Transverse colon (tissue), 4 donors: ENCODE results near the gene CEP44. TPM values are rescaled to one million over a fixed set of nuclear protein-coding genes. Genes with fewer than 3 reads are reported as not detected.

Source experiments
- DNase-seq: peaks from one replicate; pipeline ENCODE4 v3.0.0-alpha.2; 2019
- H3K27ac ChIP-seq, 4 donors: fragments of 200-600 bp; sonication (generic); 2 replicates each; pipeline ENCODE4 v1.5.1; 2016 to 2018; ENCODE audit warnings: inconsistent platforms in 4 of 4
- H3K27me3 ChIP-seq: fragments of 200-600 bp; sonication (generic); 2 replicates; pipeline ENCODE4 v1.5.1; 2017; ENCODE audit warnings: inconsistent platforms
- H3K36me3 ChIP-seq, 4 donors: fragments of 200-600 bp; sonication (generic); 2 replicates each; pipeline ENCODE4 v1.5.1; 2017 to 2019; ENCODE audit warnings: inconsistent platforms in 4 of 4
- H3K4me1 ChIP-seq, 4 donors: fragments of 200-600 bp; sonication (generic); 2 replicates each; pipeline ENCODE4 v1.5.1; 2017 to 2020; ENCODE audit warnings: inconsistent platforms in 4 of 4
- H3K4me3 ChIP-seq, 4 donors: fragments of 200-600 bp; sonication (generic); 1 replicate in 1 of 4; 2 replicates in 3 of 4; pipeline versions ENCODE4 v1.5.1 to v1.6.1; 2017 to 2019; ENCODE audit warnings: inconsistent platforms in 4 of 4
- H3K9me3 ChIP-seq, 2 donors: fragments of 200-600 bp; sonication (generic); 2 replicates each; pipeline ENCODE4 v1.5.1; 2017 to 2019; ENCODE audit warnings: inconsistent platforms in 2 of 2
- EP300 ChIP-seq: sonication (generic); formaldehyde crosslinking; IDR thresholded peaks from one replicate; pipeline ENCODE4 v1.6.1; 2017; ENCODE audit warnings: antibody characterized with exemption, low read depth
- POLR2A ChIP-seq: fragments of 450-650 bp; IDR thresholded peaks from one replicate; pipeline ENCODE4 v1.6.1; 2016; ENCODE audit warnings: antibody characterized with exemption, mild to moderate bottlenecking, moderate library complexity
- POLR2AphosphoS5 ChIP-seq, 3 donors: sonication (generic); formaldehyde crosslinking; IDR thresholded peaks; one replicate each; pipeline ENCODE4 v1.6.1; 2016; ENCODE audit warnings: antibody characterized with exemption in 3 of 3
- WGBS, 2 donors: methylation state at CpG; one replicate each; pipeline ENCODE4 v1.1.5; 2018; ENCODE audit warnings: low coverage in 1 of 2; 5-methylcytosine and 5-hydroxymethylcytosine counted together
- in situ Hi-C, 4 donors: fragments of 200-750 bp; cut with MboI; loops; one replicate each; pipeline versions ENCODE4 v1.15.0 to v1.15.1; 2017; ENCODE audit warnings: low sequenced_read_pairs in 3 of 4, low pct_ligation_motif_present in 1 of 4, low pct_unique_long_range_greater_than_20kb in 1 of 4
- intact Hi-C: fragments of 100-400 bp; cut with DNase I; formaldehyde crosslinking; loops from one replicate; pipeline ENCODE4 v1.15.1; 2023; ENCODE audit warnings: low total_unique reads
- total RNA-seq, 4 donors: library from RNA; depleted of rRNA; stranded (reverse); fragments of >200 nt; gene quantifications; one replicate each; pipeline ENCODE4 v1.1.0, GENCODE V29; 2016
- TF ChIP-seq, protein P1 (sequence below), 5 experiments: fragments of 200-600 bp in 3 of 5; fragments of 450-650 bp in 2 of 5; sonication (generic) in 3 of 5; IDR thresholded peaks; 1 replicate in 2 of 5; 2 replicates in 3 of 5; pipeline ENCODE4 v1.5.1; 2016 to 2017; ENCODE audit warnings: antibody characterized with exemption in 5 of 5, inconsistent platforms in 3 of 5, mild to moderate bottlenecking in 2 of 5, moderate library complexity in 1 of 5

Gene CEP44
- total RNA-seq, 4 donors from 2014 or later, result 13.5 to 40.6 (median 24.4) TPM

DNA sequence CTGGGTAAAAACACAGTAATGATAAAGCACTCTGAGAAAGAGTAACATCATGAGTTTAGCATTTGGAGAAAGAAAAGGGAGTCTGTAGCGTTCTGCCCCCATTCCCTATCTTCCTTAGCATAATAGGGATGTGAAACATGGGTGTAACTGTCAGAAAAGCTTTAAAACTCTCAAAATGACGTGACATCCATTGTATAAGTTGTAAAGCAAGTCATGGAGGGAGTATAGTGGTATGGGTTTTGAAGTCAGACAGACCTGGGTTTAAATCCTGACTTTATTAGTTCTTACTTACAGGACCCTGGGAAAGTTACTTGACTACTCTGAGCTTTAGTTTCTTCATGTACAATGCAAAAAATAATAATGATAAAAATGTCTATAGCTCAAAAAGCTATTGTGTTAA, 17.3 kb upstream of the CEP44 start:
- DNase-seq, result no peak
- H3K9me3 ChIP-seq, result no peaks in the 10 kb centered on the region
- WGBS, 2 donors, result 50 to 72% methylated on average over 2 of the region's 2 CpGs
- no peaks in the 10 kb centered on the region for H3K27me3 ChIP-seq
- peak overlapping the region in 1 of 4 donors; percentile 27 for H3K27ac ChIP-seq
- no peak for TF ChIP-seq POLR2AphosphoS5 (IDR thresholded peaks at IDR 0.05)
- TF ChIP-seq EP300, result no peak
- TF ChIP-seq POLR2A, result no peak
- TF ChIP-seq, protein P1, sequence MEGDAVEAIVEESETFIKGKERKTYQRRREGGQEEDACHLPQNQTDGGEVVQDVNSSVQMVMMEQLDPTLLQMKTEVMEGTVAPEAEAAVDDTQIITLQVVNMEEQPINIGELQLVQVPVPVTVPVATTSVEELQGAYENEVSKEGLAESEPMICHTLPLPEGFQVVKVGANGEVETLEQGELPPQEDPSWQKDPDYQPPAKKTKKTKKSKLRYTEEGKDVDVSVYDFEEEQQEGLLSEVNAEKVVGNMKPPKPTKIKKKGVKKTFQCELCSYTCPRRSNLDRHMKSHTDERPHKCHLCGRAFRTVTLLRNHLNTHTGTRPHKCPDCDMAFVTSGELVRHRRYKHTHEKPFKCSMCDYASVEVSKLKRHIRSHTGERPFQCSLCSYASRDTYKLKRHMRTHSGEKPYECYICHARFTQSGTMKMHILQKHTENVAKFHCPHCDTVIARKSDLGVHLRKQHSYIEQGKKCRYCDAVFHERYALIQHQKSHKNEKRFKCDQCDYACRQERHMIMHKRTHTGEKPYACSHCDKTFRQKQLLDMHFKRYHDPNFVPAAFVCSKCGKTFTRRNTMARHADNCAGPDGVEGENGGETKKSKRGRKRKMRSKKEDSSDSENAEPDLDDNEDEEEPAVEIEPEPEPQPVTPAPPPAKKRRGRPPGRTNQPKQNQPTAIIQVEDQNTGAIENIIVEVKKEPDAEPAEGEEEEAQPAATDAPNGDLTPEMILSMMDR (IDR thresholded peaks at IDR 0.05), result no peak
- peaks cover 0 to 6% (median 2%) of the 10 kb centered on the region in 4 donors for H3K4me1 ChIP-seq
- H3K4me3 ChIP-seq, result no peak overlapping the region
- no peaks in the 10 kb centered on the region for H3K36me3 ChIP-seq
- intact Hi-C loops, result no loop called here
- in situ Hi-C loops, result no loop called here

DNA sequence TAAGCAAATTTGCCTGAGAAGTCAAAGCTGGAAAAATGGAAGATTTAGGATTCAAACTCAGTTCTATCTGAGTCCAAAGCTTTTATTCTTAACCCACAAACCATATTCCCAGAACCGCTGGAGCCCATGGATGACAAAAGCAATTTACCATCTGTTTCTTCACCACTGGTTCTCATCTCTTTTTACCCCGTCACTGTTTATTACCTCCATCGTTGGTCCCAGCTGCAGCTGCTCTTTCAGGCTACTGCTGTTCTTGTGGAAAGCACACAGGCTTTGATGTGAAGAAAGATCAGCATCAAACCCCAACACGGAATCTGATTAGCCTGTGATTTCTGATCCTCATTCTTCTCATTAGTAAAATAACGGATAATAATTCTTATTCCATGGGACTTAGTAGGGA, 9.8 kb upstream of the CEP44 start:
- Histone ChIP-seq H3K27me3 (no peaks in the 10 kb centered on the region), H3K27ac (no peak overlapping the region), H3K9me3 (no peaks in the 10 kb centered on the region), H3K4me3 (no peak overlapping the region), H3K4me1 (peaks cover 0 to 19% (median 3%) of the 10 kb centered on the region in 4 donors), H3K36me3 (no peaks in the 10 kb centered on the region)
- TF ChIP-seq EP300 (no peak), POLR2A (no peak), POLR2AphosphoS5 (IDR thresholded peaks at IDR 0.05) (no peak)
- TF ChIP-seq, protein P1 (IDR thresholded peaks at IDR 0.05), result no peak
- in situ Hi-C loops, result no loop called here
- WGBS, 2 donors, result 82 to 86% methylated on average over 5 of the region's 5 CpGs
- no peak for DNase-seq
- intact Hi-C loops, result no loop called here

- Histone ChIP-seq H3K4me3 (no peak overlapping the region), H3K9me3 (peaks cover 0 to 3% of the 10 kb centered on the region in 2 donors), H3K27ac (no peak overlapping the region), H3K4me1 (peaks cover 0 to 21% (median 3%) of the 10 kb centered on the region in 4 donors), H3K36me3 (no peaks in the 10 kb centered on the region), H3K27me3 (no peaks in the 10 kb centered on the region)
- in situ Hi-C loops (no loop called here), intact Hi-C loops (no loop called here)
- no peak for DNase-seq
- 81 to 85% methylated on average over 3 of the region's 3 CpGs for WGBS, 2 donors
- TF ChIP-seq POLR2A (no peak), EP300 (no peak)
- TF ChIP-seq, protein P1 (IDR thresholded peaks at IDR 0.05), result no peak
Observed at GRCh38 chr4:174274436-174274835, 9.3 kb upstream of the CEP44 start.

DNA sequence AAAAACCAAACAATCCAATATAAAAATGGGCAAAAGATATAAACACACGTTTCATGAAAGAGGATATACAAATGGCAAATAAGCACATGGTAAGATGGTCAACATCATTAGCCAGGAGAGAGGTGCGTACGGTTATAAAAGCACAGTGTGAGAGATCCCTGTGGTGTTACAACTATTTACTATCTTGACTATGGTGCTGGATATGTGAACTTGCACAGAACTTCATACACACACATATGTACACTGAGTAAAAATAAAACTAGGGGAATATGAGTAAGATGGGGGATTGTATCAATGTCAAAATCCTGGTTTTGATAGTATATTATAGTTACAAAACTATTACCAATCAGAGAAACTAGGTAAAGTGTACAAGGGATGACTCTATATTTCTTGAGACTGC, 8.6 kb upstream of the CEP44 start:
- no peak overlapping the region for H3K4me3 ChIP-seq
- 84 to 97% methylated on average over 3 of the region's 3 CpGs for WGBS, 2 donors
- H3K27ac ChIP-seq, result no peak overlapping the region
- H3K9me3 ChIP-seq, result peaks cover 0 to 8% of the 10 kb centered on the region in 2 donors
- peaks cover 0 to 21% (median 3%) of the 10 kb centered on the region in 4 donors for H3K4me1 ChIP-seq
- in situ Hi-C loops (no loop called here), intact Hi-C loops (no loop called here)
- H3K27me3 ChIP-seq, result no peaks in the 10 kb centered on the region
- TF ChIP-seq EP300, result no peak
- TF ChIP-seq, protein P1 (IDR thresholded peaks at IDR 0.05), result no peak
- TF ChIP-seq POLR2A, result no peak
- no peak for TF ChIP-seq POLR2AphosphoS5 (IDR thresholded peaks at IDR 0.05)
- DNase-seq, result no peak
- H3K36me3 ChIP-seq, result no peaks in the 10 kb centered on the region
